Endothelial cell of umbilical vein (primary cell): ENCODE data around the gene GTF3C4. TPM values are rescaled to one million over a fixed set of nuclear protein-coding genes. Genes with fewer than 3 reads are reported as not detected.

Experiments used
- BruUV-seq: library from RNA; stranded (reverse); fragments of 400-500 nt; replicated peaks from 2 replicates; lab custom pipeline; 2021; lab: Mats Ljungman, UMichigan
- CTCF ChIA-PET: fragments of 300-600, 350-600 bp; sonication (Branson Sonifier 250); formaldehyde crosslinking; loops from one replicate; lab custom pipeline; 2021; ENCODE audit warnings: antibody characterized with exemption, inconsistent platforms; lab: Charles Lee
- POLR2A ChIA-PET: fragments of 300-600, 350-600 bp; sonication (Branson Sonifier 250); formaldehyde crosslinking; loops from one replicate; lab custom pipeline; 2021; ENCODE audit warnings: antibody characterized with exemption, inconsistent platforms; lab: Charles Lee
- DNase-seq: peaks from one replicate; pipeline ENCODE4 v3.0.0-alpha.2; 2011; ENCODE audit warnings: low read depth, low spot score
- FAIRE-seq: peaks from 2 replicates; lab custom pipeline; 2011; peaks lifted over from hg19 to GRCh38; lab: Jason Lieb, UNC
- H2AFZ ChIP-seq: 2 replicates; pipeline ENCODE4 v1.6.0; 2012; ENCODE audit warnings: low read depth, low read length, control low read depth, inconsistent platforms
- H3K27ac ChIP-seq: 2 replicates; pipeline ENCODE4 v1.5.1; 2011; ENCODE audit warnings: low read depth, mild to moderate bottlenecking, control low read depth, low read length, moderate library complexity; ENCODE audit not compliant: insufficient read depth
- H3K27me3 ChIP-seq, 2 experiments: 2 replicates each; pipeline versions ENCODE4 v1.6.0 to v1.6.1; 2011; ENCODE audit warnings: low read length in 2 of 2, mixed read lengths in 1 of 2; ENCODE audit not compliant: control insufficient read depth in 2 of 2, insufficient read depth in 2 of 2
- H3K36me3 ChIP-seq, 2 experiments: 2 replicates in 1 of 2; 3 replicates in 1 of 2; pipeline ENCODE4 v1.5.1; 2011; ENCODE audit warnings: low read length in 2 of 2, mild to moderate bottlenecking in 1 of 2, moderate library complexity in 1 of 2; ENCODE audit not compliant: control insufficient read depth in 2 of 2, insufficient read depth in 2 of 2; ENCODE audit errors: extremely low read depth in 1 of 2
- H3K4me1 ChIP-seq: 3 replicates; pipeline ENCODE4 v1.5.1; 2011; ENCODE audit warnings: mild to moderate bottlenecking, low read length; ENCODE audit not compliant: control insufficient read depth, insufficient read depth; ENCODE audit errors: extremely low read depth
- H3K4me2 ChIP-seq: 2 replicates; pipeline ENCODE4 v1.6.1; 2011; ENCODE audit warnings: low read length, control low read depth, mixed read lengths; ENCODE audit not compliant: insufficient read depth
- H3K4me3 ChIP-seq, 3 experiments: fragments of 200-600 bp in 1 of 3; sonication (generic), shearing (Covaris generic) in 1 of 3; replicated peaks in 1 of 3; 2 replicates each; pipeline ENCODE4 v1.5.1; 2011 to 2016; ENCODE audit warnings: control low read depth in 3 of 3, low read length in 3 of 3, mild to moderate bottlenecking in 2 of 3, inconsistent platforms in 1 of 3, low read depth in 1 of 3, moderate library complexity in 1 of 3; ENCODE audit not compliant: insufficient read depth in 1 of 3
- H3K79me2 ChIP-seq: 2 replicates; pipeline ENCODE4 v1.6.0; 2012; ENCODE audit warnings: low read length, inconsistent platforms; ENCODE audit not compliant: control insufficient read depth, insufficient read depth
- H3K9ac ChIP-seq: replicated peaks from 2 replicates; pipeline ENCODE3; 2011; ENCODE audit warnings: low read length, control low read depth; ENCODE audit not compliant: insufficient read depth; ENCODE audit errors: extremely low read depth
- H3K9me1 ChIP-seq: replicated peaks from 3 replicates; pipeline ENCODE4 v1.6.0; 2011; ENCODE audit warnings: mild to moderate bottlenecking, low read length; ENCODE audit not compliant: control insufficient read depth, insufficient read depth; ENCODE audit errors: extremely low read depth
- H3K9me3 ChIP-seq: replicated peaks from 2 replicates; pipeline ENCODE4 v1.5.1; 2012; ENCODE audit warnings: low read length, inconsistent platforms; ENCODE audit not compliant: control insufficient read depth, insufficient read depth
- H4K20me1 ChIP-seq: replicated peaks from 2 replicates; pipeline ENCODE3; 2011; ENCODE audit warnings: mild to moderate bottlenecking, low read length; ENCODE audit not compliant: control insufficient read depth, insufficient read depth; ENCODE audit errors: extremely low read depth
- EZH2 ChIP-seq: IDR thresholded peaks from 2 replicates; pipeline ENCODE4 v1.6.1; 2012; ENCODE audit warnings: borderline replicate concordance, low read depth, mild to moderate bottlenecking, moderate library complexity, low read length, inconsistent platforms; ENCODE audit not compliant: severe bottlenecking
- FOS ChIP-seq: IDR thresholded peaks from 2 replicates; pipeline ENCODE4 v1.6.1; 2011; ENCODE audit warnings: mild to moderate bottlenecking, low read length, moderate library complexity, borderline replicate concordance; ENCODE audit not compliant: insufficient read depth
- GATA2 ChIP-seq: IDR thresholded peaks from 2 replicates; pipeline ENCODE4 v1.7.0; 2011; ENCODE audit warnings: low read depth, mild to moderate bottlenecking, moderate library complexity, mixed read lengths, low read length; ENCODE audit not compliant: insufficient read length, insufficient read depth
- JUN ChIP-seq: IDR thresholded peaks from 2 replicates; pipeline ENCODE4 v1.6.1; 2011; ENCODE audit warnings: borderline replicate concordance, low read depth; ENCODE audit not compliant: insufficient read length, insufficient read depth
- MAX ChIP-seq: IDR thresholded peaks from 2 replicates; pipeline ENCODE4 v1.6.1; 2011; ENCODE audit not compliant: insufficient read depth, insufficient read length
- MYC ChIP-seq: IDR thresholded peaks from one replicate; pipeline ENCODE4 v1.6.1; 2011; ENCODE audit warnings: mild to moderate bottlenecking, low read depth, low read length
- POLR2A ChIP-seq: IDR thresholded peaks from 2 replicates; pipeline ENCODE4 v1.6.1; 2012; ENCODE audit warnings: low read depth, mild to moderate bottlenecking, control low read depth, low read length
- POLR2AphosphoS5 ChIP-seq: IDR thresholded peaks from 2 replicates; pipeline ENCODE4 v1.6.1; 2012; ENCODE audit warnings: low read depth, mild to moderate bottlenecking, control low read depth, low read length, moderate library complexity; ENCODE audit not compliant: insufficient read depth
- dilution Hi-C: fragments of 300-500 bp; cut with MboI; formaldehyde crosslinking; loops from one replicate; pipeline ENCODE4 v1.15.0; 2019; ENCODE audit warnings: low sequenced_read_pairs; ENCODE audit not compliant: extremely low pct_ligation_motif_present
- intact Hi-C: fragments of 100-400 bp; cut with micrococcal nuclease; formaldehyde crosslinking; loops from one replicate; pipeline ENCODE4 v1.10.0; 2022
- polyA plus RNA-seq, 4 experiments: library from polyadenylated mRNA; depleted of rRNA in 3 of 4; stranded (reverse) in 3 of 4; unstranded in 1 of 4; fragments of >200 nt; gene quantifications; 2 replicates each; pipeline versions ENCODE4 v1.2.1 to v1.2.3, GENCODE V29; 2011 to 2012; ENCODE audit warnings: missing spikeins in 1 of 4
- total RNA-seq: library from RNA; stranded (reverse); gene quantifications from 2 replicates; pipeline ENCODE4 v1.2.3, GENCODE V29; 2021
- TF ChIP-seq, protein P1 (sequence below), 2 donors: IDR thresholded peaks; 1 replicate in 1 of 2; 2 replicates in 1 of 2; pipeline ENCODE4 v1.5.1; 2011; ENCODE audit warnings: low read length in 2 of 2, mild to moderate bottlenecking in 2 of 2, moderate library complexity in 2 of 2, control low read depth in 1 of 2, inconsistent platforms in 1 of 2, low read depth in 1 of 2; ENCODE audit not compliant: insufficient read depth in 1 of 2; ENCODE audit errors: extremely low read depth in 1 of 2

The GTF3C4 gene
- total and polyA plus RNA-seq, 2 donors (not counting 3 experiments of a cell fraction or from before 2014, with no cell fraction given), result 3.3 to 19.2 TPM

- peaks cover 3 to 11% of the 10 kb centered on the region in 2 experiments for H3K36me3 ChIP-seq
- FAIRE-seq (no peak), DNase-seq (no peak)
- no peaks in the 10 kb centered on the region for H4K20me1 ChIP-seq
- intact Hi-C loops, result no loop called here
- dilution Hi-C loops, result no loop called here
- TF ChIP-seq FOS (no peak), MYC (no peak), POLR2A (no peak), POLR2AphosphoS5 (no peak)
- TF ChIP-seq, protein P1, sequence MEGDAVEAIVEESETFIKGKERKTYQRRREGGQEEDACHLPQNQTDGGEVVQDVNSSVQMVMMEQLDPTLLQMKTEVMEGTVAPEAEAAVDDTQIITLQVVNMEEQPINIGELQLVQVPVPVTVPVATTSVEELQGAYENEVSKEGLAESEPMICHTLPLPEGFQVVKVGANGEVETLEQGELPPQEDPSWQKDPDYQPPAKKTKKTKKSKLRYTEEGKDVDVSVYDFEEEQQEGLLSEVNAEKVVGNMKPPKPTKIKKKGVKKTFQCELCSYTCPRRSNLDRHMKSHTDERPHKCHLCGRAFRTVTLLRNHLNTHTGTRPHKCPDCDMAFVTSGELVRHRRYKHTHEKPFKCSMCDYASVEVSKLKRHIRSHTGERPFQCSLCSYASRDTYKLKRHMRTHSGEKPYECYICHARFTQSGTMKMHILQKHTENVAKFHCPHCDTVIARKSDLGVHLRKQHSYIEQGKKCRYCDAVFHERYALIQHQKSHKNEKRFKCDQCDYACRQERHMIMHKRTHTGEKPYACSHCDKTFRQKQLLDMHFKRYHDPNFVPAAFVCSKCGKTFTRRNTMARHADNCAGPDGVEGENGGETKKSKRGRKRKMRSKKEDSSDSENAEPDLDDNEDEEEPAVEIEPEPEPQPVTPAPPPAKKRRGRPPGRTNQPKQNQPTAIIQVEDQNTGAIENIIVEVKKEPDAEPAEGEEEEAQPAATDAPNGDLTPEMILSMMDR (IDR thresholded peaks at IDR 0.05; ENCODE audit: extremely low read depth in 1 of 2, insufficient read depth in 1 of 2, low read depth in 1 of 2, low read length in 2 of 2), result no peak
- no peak overlapping the region for H3K4me2 ChIP-seq
- no peaks in the 10 kb centered on the region for H3K9me1 ChIP-seq
- no peaks in the 10 kb centered on the region for H3K9me3 ChIP-seq
- ChIA-PET CTCF (no interaction called here), POLR2A (no interaction called here)
- H3K4me1 ChIP-seq, result no peaks in the 10 kb centered on the region
- H3K79me2 ChIP-seq, result no peaks in the 10 kb centered on the region
- BruUV-seq, result no TSS peak
- H2AFZ ChIP-seq, result no peak overlapping the region
- H3K4me3 ChIP-seq, result no peak overlapping the region
- H3K9ac ChIP-seq, result no peak overlapping the region
- no peak overlapping the region for H3K27ac ChIP-seq
- H3K27me3 ChIP-seq, result no peaks in the 10 kb centered on the region
These were observed 30.9 kb upstream of the GTF3C4 start for GRCh38 chr9:132639322-132639721.

DNA sequence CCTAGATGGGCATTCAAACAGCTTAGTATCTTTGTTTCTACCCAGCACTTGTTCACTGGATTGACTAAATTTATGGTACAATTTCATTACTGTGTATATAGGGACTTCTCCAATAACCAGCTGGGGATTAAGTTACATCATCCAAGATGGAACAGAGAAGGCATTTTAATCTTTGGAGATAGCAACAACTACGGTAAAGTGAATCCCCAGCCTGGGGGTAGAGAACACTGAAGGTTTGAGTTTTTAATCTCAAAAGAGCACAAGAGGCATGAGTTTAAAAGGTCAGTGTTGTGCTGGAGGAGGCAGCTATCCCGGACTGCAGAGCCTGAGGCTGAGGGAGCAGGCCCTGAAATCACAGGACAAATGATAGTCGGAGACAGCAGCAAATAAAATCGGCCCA is 29.0 kb upstream of the GTF3C4 start:
- no peak overlapping the region for H3K9ac ChIP-seq
- H2AFZ ChIP-seq, result no peak overlapping the region
- no peak overlapping the region for H3K27ac ChIP-seq
- no TSS peak for BruUV-seq
- no peak for TF ChIP-seq MYC
- TF ChIP-seq, protein P1 (IDR thresholded peaks at IDR 0.05; ENCODE audit: extremely low read depth in 1 of 2, insufficient read depth in 1 of 2, low read depth in 1 of 2, low read length in 2 of 2), result no peak
- no peak for TF ChIP-seq EZH2
- no peak for TF ChIP-seq POLR2AphosphoS5
- no peak for TF ChIP-seq GATA2
- no peak for TF ChIP-seq POLR2A
- no peak for TF ChIP-seq MAX
- no peak for TF ChIP-seq FOS
- no peak for TF ChIP-seq JUN
- intact Hi-C loops, result no loop called here
- no peak for DNase-seq
- ChIA-PET POLR2A (no interaction called here), CTCF (no interaction called here)
- dilution Hi-C loops, result no loop called here
- H3K4me2 ChIP-seq, result no peak overlapping the region
- H4K20me1 ChIP-seq, result no peaks in the 10 kb centered on the region
- H3K4me3 ChIP-seq, result no peak overlapping the region
- no peaks in the 10 kb centered on the region for H3K9me1 ChIP-seq
- H3K79me2 ChIP-seq, result no peaks in the 10 kb centered on the region
- H3K4me1 ChIP-seq, result no peaks in the 10 kb centered on the region
- no peaks in the 10 kb centered on the region for H3K27me3 ChIP-seq
- H3K9me3 ChIP-seq, result no peaks in the 10 kb centered on the region
- H3K36me3 ChIP-seq, result peaks cover 9 to 11% of the 10 kb centered on the region in 2 experiments
- no peak for FAIRE-seq
